NCI-H128 (cell line): ENCODE results near the gene MRPS34.

Experiments
- DNase-seq: peaks from one replicate; lab custom pipeline; 2025; ENCODE audit not compliant: unreplicated experiment; lab: John Stamatoyannopoulos, UW

The MRPS34 gene

GRCh38 chr16:1782408-1783264, 9.7 kb upstream of the MRPS34 start, which contains the start of the genes NUBP2 and SPSB3:
Gene NUBP2 (plus strand): TSS chr16:1782960. CDS start chr16:1783021, 61 bp downstream.
Gene SPSB3 (minus strand): TSS chr16:1782571. CDS start chr16:1781483, 1,088 bp downstream.
- DNase-seq: peak; percentile 96

DNA sequence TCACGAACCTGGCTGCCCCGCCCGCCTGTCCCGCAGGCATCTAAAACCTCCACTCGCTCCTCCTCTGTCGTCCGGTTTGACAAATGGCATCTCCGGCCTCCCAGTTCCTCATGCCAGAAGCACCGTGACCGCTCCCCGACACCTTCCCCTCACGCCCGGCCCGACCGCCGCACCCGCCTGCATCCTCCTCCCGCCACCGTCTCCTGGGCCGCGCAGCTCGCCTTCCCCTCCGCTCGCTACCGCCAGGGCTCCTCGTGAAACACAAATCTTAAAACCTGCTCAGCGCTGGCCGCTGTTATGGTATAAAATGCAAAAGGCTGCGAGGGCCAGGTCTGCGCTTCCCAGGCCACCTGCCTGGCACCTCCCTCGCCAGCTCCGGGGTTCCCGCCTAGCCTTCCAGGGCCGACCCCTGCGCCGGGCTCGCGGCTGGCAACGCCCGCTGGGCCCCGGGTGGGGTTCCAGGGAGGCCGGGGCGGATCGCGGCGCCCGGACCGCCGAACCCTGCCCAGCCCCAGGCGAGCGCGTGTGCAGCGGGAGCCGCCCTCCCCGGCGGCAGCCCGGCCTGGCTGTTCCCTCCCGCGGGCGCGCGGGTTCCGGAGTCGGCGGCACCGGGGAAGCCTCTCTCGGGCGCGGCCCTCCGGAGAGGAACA, 8.9 kb upstream of the MRPS34 start:
- no peak for DNase-seq

GRCh38 chr16:1781254-1781653, 8.3 kb upstream of the MRPS34 start:
- DNase-seq: no peak

DNA sequence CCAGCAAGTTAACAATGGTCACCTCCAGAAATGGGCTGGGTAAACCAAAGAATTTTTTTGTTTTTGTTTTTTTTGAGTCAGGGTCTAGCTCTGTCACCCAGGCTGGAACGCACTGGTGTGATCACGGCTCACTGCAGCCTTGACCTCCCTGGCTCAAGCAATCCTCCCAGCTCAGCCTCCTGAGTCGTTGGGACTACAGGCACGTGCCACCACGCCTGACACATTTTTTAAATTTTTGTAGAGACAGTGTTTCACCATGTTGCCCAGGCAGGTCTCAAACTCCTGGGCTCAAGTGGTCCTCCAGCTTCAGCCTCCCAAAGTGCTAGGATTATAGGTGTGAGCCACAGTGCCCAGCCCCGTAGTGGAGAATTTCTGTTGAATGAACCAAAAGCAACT, 7.7 kb upstream of the MRPS34 start:
- no peak for DNase-seq

DNA sequence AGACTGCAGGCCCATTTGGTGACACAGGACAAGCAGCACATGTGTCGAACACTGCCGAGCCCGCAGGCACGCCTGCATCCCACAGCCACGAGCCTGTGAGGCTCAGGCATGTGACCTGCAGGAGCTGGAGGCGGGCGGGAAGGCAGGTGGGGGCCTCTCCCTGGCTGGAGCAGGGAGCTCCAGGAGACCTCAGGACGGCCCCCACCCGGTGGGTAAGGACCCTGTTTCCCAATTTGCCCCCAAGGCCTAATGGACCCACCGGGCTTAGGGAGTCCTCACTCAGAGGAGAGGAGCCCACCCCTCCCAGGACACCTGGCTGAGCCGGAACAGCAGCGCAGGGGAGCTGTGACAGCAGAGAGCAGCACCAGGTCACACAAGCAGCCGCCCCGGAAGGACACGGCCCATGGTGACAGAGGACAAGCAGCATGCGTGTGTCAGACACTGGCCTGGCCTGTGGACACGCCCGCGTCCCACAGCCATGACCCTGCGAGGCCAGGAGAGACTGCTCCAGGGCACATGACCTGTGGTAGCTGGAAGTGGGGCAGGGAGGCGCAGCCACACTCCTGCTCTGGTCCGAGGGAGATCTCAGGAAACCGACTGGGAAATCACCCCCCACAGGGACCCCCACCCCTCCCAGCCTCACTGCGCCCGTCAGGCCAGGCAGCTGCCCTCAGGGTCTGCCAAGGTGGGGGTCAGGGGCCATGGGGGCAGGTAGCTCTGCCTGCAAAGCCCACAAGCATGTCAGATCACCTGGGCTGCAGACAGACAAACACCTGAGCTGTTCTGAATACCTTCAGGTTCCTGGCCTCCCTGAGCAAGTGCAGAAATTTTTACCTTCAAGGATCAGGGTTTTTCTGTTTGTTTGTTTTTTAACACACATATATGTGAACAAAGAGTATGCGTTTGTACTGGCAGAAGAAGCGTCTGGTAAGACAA, 7.1 kb upstream of the MRPS34 start:
- no peak for DNase-seq

DNA sequence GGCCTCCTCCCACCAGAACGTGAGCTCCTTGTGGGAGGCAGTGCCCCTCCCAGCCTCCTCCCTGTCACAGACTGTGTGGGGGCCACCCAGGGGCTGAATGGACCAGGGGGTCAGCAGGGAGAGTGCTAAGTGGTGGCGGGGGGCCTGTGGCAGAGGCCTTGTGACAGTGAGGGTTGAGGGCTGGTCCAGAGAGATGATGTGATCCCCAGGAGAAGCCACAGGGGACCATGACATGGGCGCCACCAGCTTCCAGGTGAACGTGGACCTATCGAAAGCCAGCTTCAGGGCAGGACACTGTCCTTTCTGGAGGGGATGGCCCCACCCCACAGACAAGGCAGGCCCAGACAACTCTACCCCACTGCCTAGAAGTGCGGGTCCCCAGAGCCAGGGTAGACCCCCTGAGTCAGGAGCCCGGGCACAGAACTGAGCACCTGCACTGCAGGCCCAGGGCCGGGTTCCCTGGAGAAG, 6.3 kb upstream of the MRPS34 start:
- no peak for DNase-seq

- no peak for DNase-seq
Observed at GRCh38 chr16:1778200-1779179, 5.6 kb upstream of the MRPS34 start.

- DNase-seq: no peak
Observed at GRCh38 chr16:1777375-1778199, 4.7 kb upstream of the MRPS34 start.

DNA sequence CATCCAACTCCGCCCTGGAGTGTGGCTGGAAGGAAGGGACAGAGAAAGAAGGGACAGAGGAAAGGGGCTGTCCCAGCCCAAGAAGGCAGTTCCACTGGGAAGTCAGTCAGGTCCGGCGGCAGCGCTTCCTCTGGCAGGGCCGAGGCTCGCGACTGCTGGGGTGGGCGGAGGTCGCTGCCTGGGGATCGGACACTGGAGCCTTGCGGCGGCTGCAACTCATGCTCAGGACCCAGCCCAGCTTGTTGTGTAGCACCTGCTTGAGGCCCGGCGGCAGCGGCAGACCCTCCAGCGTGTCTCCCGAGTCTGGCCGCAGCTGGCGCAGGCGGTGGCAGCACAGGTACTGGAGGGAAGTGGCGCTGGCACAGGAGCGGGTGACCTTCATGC, 4.0 kb upstream of the MRPS34 start:
- no peak for DNase-seq

DNA sequence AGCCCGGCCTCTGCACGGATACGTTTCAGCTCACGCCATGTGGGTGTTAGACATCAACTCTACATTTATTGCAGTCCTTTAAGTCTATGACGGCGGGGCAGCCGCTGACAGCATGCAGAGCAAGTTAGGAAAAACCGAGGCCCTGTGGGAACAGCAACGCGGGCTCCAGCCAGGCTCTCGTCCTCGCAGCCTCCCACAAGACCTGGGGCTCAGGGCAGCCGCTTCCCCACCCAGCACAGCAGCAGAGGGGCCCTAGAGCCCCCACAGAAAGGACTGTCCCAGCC, 3.7 kb upstream of the MRPS34 start:
- no peak for DNase-seq

GRCh38 chr16:1775846-1776671, 3.1 kb upstream of the MRPS34 start:
- DNase-seq: no peak

DNA sequence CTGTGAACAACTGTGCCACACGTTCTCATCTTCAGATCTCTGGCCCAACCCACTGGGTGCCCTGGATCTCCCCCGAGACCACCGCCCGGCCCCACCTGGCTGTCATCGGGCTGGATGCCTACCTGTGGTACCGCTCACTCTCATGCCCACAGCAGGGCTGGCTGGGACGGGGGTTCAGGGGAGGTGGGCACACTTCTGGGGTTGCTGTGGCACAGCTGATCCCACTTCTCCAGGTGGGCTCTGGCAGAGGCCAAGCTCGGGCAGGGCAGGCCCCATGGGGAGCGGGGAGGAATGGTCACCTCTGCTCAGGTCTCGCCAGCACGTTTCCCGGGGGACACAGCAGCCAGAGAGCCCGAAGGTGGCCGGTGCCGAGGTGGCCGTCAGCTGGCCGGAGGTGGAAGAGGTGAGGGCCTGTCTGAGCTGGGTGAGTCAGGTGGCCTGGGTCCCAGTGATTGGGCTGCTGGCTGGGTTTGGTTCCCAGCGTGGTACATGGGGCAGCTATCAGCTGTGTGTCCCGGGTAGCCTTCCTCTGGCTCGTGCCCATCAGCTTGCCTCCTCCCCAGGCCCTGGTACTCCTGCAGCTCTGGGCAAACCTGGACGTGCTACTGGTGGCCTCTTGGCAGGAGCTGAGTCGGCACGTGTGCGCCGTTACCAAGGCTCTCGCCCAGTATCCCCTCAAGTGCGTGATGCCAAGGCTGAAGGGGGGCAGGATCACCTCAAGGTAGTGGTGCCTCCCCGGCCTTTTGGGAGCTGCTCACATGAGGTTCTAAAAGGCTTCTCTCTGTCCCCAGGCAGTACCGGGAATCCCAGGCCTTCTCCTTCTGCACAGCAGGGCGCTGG, 2.3 kb upstream of the MRPS34 start:
- DNase-seq: no peak

GRCh38 chr16:1774448-1774780, 1.5 kb upstream of the MRPS34 start:
- DNase-seq: no peak

DNA sequence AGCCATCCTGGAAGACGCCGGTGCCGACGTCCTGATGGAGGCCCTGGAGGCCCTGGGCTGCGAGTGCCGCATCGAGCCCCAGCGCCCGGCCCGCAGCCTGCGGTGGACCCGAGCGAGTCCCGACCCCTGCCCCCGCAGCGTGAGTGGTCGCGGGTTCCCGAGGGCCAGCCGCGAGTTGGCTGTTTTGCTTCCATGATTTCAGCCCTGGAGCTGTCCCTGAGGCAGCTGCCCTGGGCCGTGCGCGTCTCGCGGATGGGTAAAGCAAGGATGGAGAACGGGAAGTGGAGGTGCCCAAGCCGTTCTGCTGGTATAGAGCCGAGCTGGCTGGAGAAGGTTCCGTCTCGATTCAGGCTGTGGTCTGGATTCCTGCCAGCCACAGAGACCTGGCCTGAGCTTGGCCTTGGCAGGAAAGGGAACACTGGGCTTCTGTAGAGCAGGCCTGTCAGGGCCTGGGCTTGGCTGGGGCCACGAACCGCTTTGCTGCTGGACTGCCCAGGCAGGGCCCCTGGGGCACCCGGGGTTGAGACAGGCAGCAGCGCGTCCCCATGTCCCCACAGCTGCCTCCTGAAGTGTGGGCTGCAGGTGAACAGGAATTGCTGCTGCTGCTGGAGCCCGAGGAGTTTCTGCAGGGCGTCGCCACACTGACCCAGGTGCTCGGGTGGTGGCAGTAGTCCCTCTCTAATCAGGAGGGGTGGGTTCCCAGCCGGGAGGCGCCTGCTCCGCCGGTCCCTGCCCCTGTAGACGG, 941 bp upstream of the MRPS34 start:
- no peak for DNase-seq

- no peak for DNase-seq
Observed at GRCh38 chr16:1772362-1772907, 499 bp downstream of the MRPS34 start, which contains the start of gene EME2. Gene EME2 (plus strand): TSS chr16:1772810. CDS start chr16:1773228, 418 bp downstream.

- DNase-seq: no peak
Observed at GRCh38 chr16:1771864-1772361, 1.0 kb downstream of the MRPS34 start.
